ENCODE results near the gene RCOR1.

DNA sequence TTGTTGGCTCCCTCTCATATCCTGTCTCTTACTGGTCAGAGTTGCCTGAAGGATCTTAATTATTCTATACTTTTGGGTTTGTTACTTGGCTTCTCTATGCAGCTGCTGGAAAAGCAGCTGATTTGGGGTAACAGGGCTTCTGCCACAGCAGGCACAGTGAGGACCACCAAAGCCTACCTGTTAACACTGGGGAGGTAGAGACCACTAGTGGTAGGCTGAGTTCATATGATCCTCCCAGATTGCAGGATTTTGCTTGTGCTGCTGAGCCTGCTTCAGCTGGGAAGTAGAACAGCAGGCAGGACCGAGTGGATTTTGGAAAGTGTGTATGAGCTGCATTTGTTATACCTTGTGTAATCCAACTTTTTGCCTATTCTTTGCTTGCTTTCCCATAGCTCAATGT is 34.1 kb downstream of the RCOR1 start:
- TF ChIP-seq, protein P1, sequence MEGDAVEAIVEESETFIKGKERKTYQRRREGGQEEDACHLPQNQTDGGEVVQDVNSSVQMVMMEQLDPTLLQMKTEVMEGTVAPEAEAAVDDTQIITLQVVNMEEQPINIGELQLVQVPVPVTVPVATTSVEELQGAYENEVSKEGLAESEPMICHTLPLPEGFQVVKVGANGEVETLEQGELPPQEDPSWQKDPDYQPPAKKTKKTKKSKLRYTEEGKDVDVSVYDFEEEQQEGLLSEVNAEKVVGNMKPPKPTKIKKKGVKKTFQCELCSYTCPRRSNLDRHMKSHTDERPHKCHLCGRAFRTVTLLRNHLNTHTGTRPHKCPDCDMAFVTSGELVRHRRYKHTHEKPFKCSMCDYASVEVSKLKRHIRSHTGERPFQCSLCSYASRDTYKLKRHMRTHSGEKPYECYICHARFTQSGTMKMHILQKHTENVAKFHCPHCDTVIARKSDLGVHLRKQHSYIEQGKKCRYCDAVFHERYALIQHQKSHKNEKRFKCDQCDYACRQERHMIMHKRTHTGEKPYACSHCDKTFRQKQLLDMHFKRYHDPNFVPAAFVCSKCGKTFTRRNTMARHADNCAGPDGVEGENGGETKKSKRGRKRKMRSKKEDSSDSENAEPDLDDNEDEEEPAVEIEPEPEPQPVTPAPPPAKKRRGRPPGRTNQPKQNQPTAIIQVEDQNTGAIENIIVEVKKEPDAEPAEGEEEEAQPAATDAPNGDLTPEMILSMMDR (IDR thresholded peaks at IDR 0.05), result no peak
- TF ChIP-seq POLR2AphosphoS5 (IDR thresholded peaks at IDR 0.05), result no peak
